ENCODE data around the gene B4GAT1. TPM values are rescaled to one million over a fixed set of nuclear protein-coding genes. Genes with fewer than 3 reads are reported as not detected.
A peak's percentile ranks its signal among the peaks of the same experiment; 100 is the strongest.

Gene B4GAT1
- total and polyA plus RNA-seq, 7 donors, result 4.2 to 43.5 (median 41.4) TPM

GRCh38 chr11:66343176-66343575 lies 4.3 kb downstream of the B4GAT1 start:
- no peak overlapping the region for H3K27ac ChIP-seq
- no peak overlapping the region for H3K4me3 ChIP-seq
- peak; percentile 34 for DNase-seq
- TF ChIP-seq POLR2AphosphoS5 (IDR thresholded peaks at IDR 0.05) (no peak), EP300 (IDR thresholded peaks at IDR 0.05) (no peak), POLR2A (IDR thresholded peaks at IDR 0.05) (no peak)
- H3K27me3 ChIP-seq, result no peaks in the 10 kb centered on the region
- H3K36me3 ChIP-seq, result peaks cover 10 to 47% (median 29%) of the 10 kb centered on the region in 4 donors
- peaks cover 4 to 39% (median 37%) of the 10 kb centered on the region in 4 donors for H3K4me1 ChIP-seq
- intact Hi-C loops (cut with DNase I), result no loop called here
- no peaks in the 10 kb centered on the region for H3K9me3 ChIP-seq
- 93% methylated on average over 8 of the region's 8 CpGs for WGBS, 2 donors

- intact Hi-C loops (cut with DNase I), result no loop called here
- H3K9me3 ChIP-seq, result no peaks in the 10 kb centered on the region
- DNase-seq, result no peak
- peaks cover 10 to 58% (median 33%) of the 10 kb centered on the region in 4 donors for H3K36me3 ChIP-seq
- TF ChIP-seq CTCF (IDR thresholded peaks at IDR 0.05), result no peak
- no peak for TF ChIP-seq EP300 (IDR thresholded peaks at IDR 0.05)
- no peak for TF ChIP-seq POLR2AphosphoS5 (IDR thresholded peaks at IDR 0.05)
- TF ChIP-seq POLR2A (IDR thresholded peaks at IDR 0.05), result no peak
- H3K27ac ChIP-seq, result no peak overlapping the region
- no peak overlapping the region for H3K4me3 ChIP-seq
- 96 to 97% methylated on average over 21 of the region's 21 CpGs for WGBS, 2 donors
- H3K27me3 ChIP-seq, result no peaks in the 10 kb centered on the region
- H3K4me1 ChIP-seq, result peaks cover 0 to 37% (median 37%) of the 10 kb centered on the region in 4 donors
Observed at GRCh38 chr11:66341502-66342126, 5.8 kb downstream of the B4GAT1 start.

DNA sequence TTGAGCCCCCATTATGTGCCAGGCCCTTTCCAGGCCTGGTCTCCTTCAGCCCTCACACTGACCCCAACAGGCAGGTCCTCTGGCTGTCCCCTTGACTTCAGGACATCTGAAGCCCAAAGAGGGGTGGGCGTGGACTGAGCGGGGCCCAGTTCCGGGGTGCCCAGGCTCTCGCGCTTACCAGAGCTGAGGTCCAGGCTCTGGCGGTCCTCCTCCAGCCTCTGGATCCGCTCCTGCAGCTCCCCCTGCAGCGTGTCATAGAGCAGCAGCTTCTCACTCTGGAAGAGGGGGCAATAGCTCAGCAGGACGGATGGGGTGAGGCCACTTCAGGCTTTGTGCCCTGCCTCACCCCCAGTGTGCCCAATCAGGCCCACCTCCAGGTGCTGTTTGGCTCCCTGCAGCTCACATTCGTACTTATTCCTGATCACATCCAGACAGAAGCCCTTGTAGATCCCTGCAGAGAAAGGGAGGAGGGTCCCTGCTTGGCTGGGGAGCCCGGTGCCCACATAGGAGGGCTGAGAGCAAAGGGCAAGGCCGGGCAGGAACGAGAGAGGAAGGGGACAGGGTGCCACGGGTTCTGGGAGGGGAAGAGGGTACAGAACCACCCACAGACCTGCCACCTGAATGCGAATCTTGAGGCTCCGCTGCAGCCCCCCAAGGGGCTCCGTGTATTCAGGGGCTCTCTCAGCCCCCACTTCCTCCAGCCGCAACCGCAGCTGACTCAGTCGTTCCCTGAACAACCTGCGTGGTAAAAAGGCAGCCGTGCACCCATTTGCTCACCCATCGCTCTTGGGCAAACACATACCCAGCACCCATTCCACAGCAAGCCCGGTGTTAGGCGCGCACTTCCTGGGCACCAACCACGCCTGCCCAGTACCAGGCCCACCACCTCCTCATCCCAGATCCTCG lies 6.6 kb downstream of the B4GAT1 start:
- DNase-seq, result peak; percentile 58

DNA sequence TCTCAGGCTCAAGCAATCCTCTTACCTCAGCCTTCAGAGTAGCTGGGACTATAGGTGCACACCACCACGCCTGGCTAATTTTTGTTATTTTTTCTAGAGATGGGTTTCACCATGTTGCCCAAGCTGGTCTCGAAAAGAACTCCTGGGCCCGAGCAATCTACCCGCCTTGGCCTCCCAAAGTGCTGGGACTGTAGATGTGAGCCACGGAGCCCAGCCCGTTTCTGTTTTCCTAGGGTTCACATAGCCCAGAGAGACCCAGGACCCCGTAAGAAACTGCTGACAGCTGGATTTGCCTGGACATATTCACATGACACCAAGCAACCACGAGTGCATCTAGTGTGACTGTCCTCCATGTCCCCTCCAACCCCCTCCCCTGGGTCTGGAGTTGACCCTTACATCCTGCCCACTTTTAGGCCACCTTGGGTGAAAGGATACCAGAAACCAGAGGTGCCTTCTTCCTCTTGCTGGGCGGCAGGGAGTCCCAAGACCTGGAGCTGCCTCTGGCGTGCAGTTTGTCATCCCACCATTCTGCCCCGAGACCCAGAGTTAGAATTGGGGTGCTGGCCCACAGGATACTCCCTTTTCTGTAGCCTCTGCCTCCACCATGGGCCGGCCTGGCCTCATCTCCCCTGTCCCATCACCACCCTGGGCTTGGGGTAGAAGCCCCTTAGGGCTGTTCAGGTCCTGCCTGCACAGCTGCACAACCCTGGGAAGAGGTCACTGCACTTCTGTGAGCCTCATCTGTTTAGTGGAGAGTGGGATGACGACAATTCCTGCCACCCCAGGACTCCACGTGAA lies 7.5 kb downstream of the B4GAT1 start:
- no peak overlapping the region for H3K27ac ChIP-seq
- WGBS, 2 donors, result 81 to 86% methylated on average over 14 of the region's 14 CpGs
- intact Hi-C loops (cut with DNase I), result no loop called here

More for the DNA sequence above, 6.6 kb downstream of the B4GAT1 start:
- H3K4me3 ChIP-seq, result no peak overlapping the region
- WGBS, 2 donors, result 93 to 95% methylated on average over 28 of the region's 28 CpGs
- H3K9me3 ChIP-seq, result no peaks in the 10 kb centered on the region
- TF ChIP-seq POLR2A (IDR thresholded peaks at IDR 0.05) (no peak), POLR2AphosphoS5 (IDR thresholded peaks at IDR 0.05) (no peak), EP300 (IDR thresholded peaks at IDR 0.05) (no peak), CTCF (IDR thresholded peaks at IDR 0.05) (no peak)
- no peaks in the 10 kb centered on the region for H3K27me3 ChIP-seq
- H3K27ac ChIP-seq, result no peak overlapping the region
- intact Hi-C loops (cut with DNase I), result no loop called here
- H3K36me3 ChIP-seq, result peaks cover 10 to 58% (median 33%) of the 10 kb centered on the region in 4 donors
- H3K4me1 ChIP-seq, result peaks cover 0 to 37% (median 37%) of the 10 kb centered on the region in 4 donors

More for the DNA sequence above, 7.5 kb downstream of the B4GAT1 start:
- no peak overlapping the region for H3K4me3 ChIP-seq
- peaks cover 0 to 39% (median 38%) of the 10 kb centered on the region in 4 donors for H3K4me1 ChIP-seq
- DNase-seq, result peak; percentile 55
- H3K36me3 ChIP-seq, result peaks cover 10 to 58% (median 33%) of the 10 kb centered on the region in 4 donors
- no peaks in the 10 kb centered on the region for H3K9me3 ChIP-seq
- TF ChIP-seq POLR2AphosphoS5 (IDR thresholded peaks at IDR 0.05) (no peak), POLR2A (IDR thresholded peaks at IDR 0.05) (no peak), EP300 (IDR thresholded peaks at IDR 0.05) (no peak), CTCF (IDR thresholded peaks at IDR 0.05) (no peak)
- H3K27me3 ChIP-seq, result no peaks in the 10 kb centered on the region
